ENCODE data around the gene UBE2K. TPM values are rescaled to one million over a fixed set of nuclear protein-coding genes. Genes with fewer than 3 reads are reported as not detected.
"Not testable (repeated sequence)": the region's sequence is repeated elsewhere in the genome, so short reads cannot be mapped to it uniquely, and the experiment has no call there.

The UBE2K gene
- total RNA-seq, 1 experiment from 2014 or later, result 151 TPM

GRCh38 chr4:39792529-39792928 lies 94.6 kb downstream of the UBE2K start:
- Histone ChIP-seq H4K5ac (ENCODE audit: insufficient read length, low read depth, low read length) (no peak overlapping the region), H2BK12ac (ENCODE audit: insufficient read length, low read depth, low read length) (no peak overlapping the region), H3T11ph (ENCODE audit: low read length) (no peak overlapping the region), H2BK120ac (ENCODE audit: low read depth, low read length, poor library complexity, severe bottlenecking) (no peak overlapping the region), H3K14ac (ENCODE audit: insufficient read depth, low read length) (no peak overlapping the region), H3K79me2 (ENCODE audit: insufficient read depth, low read length) (no peaks in the 10 kb centered on the region), H3K4ac (ENCODE audit: low read depth, low read length) (no peak overlapping the region), H3K9me3 (ENCODE audit: control insufficient read depth, low read depth, low read length) (no peaks in the 10 kb centered on the region), H2BK15ac (ENCODE audit: low read depth, low read length) (no peak overlapping the region), H2AK5ac (ENCODE audit: insufficient read length, low read length) (no peak overlapping the region), H3K4me2 (ENCODE audit: insufficient read depth, insufficient read length, low read length) (no peak overlapping the region), H2BK5ac (ENCODE audit: insufficient read length, low read length) (no peak overlapping the region), H4K20me1 (ENCODE audit: control insufficient read depth, insufficient read depth, insufficient read length) (no peaks in the 10 kb centered on the region), H3K23me2 (ENCODE audit: insufficient read length, low read depth, low read length, poor library complexity, severe bottlenecking) (no peaks in the 10 kb centered on the region), H4K8ac (replicated peaks; ENCODE audit: insufficient read length, low read depth, low read length) (no peak overlapping the region), H4K91ac (ENCODE audit: insufficient read length, low read depth, low read length) (no peak overlapping the region), H3K4me1 (ENCODE audit: insufficient read depth, low read length) (no peaks in the 10 kb centered on the region), H2BK20ac (ENCODE audit: low read depth, low read length, poor library complexity, severe bottlenecking) (no peak overlapping the region), H3K79me1 (ENCODE audit: insufficient read depth, low read depth, low read length, poor library complexity, severe bottlenecking) (no peaks in the 10 kb centered on the region), H3K18ac (ENCODE audit: insufficient read length, low read depth, low read length) (no peak overlapping the region), H3K23ac (ENCODE audit: insufficient read length, low read depth, low read length) (no peak overlapping the region), H3K27me3 (ENCODE audit: insufficient read depth, low read length) (no peaks in the 10 kb centered on the region), H3K9ac (ENCODE audit: extremely low read depth, insufficient read length, low read length) (no peak overlapping the region), H3K27ac (ENCODE audit: insufficient read length, low read depth, low read length) (no peak overlapping the region), H2AFZ (ENCODE audit: low read length) (no peak overlapping the region), H3K56ac (ENCODE audit: insufficient read length, low read depth, low read length) (no peak overlapping the region)
- no CpG with 5 or more reads among the region's 3 CpGs for WGBS (ENCODE audit: extremely low coverage, insufficient read length, low lambda C conversion rate)
- no peak overlapping the region for H3K4me3 Mint-ChIP-seq
- H3K9me3 Mint-ChIP-seq, result no peaks in the 10 kb centered on the region; a peak in 1 of 5 replicates
- no peak overlapping the region for H3K27ac Mint-ChIP-seq
- H3K36me3 Mint-ChIP-seq (ENCODE audit: insufficient read depth in 1 of 3, low read depth in 3 of 3), result no peaks in the 10 kb centered on the region
- H3K27me3 Mint-ChIP-seq (ENCODE audit: low read depth), result no peaks in the 10 kb centered on the region
- DNase-seq, result no peak
- no peak for TF ChIP-seq CTCF (conservative IDR thresholded peaks at IDR 0.05)
- H3K4me1 Mint-ChIP-seq, result no peaks in the 10 kb centered on the region; a peak in 1 of 4 replicates

DNA sequence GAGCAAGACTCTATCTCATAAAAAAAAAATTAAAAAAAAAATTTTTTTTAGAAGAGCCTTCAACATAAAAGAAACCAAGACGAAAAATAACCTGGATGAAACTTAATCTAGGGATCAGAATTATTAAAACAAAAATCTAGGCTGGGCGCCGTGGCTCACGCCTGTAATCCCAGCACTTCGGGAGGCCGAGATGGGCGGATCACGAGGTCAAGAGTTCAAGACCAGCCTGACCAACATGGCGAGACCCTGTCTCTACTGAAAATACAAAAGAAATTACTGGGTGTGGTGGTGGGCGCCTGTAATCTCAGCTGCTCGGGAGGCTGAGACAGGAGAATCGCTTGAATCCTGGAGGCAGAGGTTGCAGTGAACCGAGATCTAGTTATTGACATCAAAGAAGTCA lies 95.0 kb downstream of the UBE2K start:
- no CpG with 5 or more reads among the region's 13 CpGs for WGBS (ENCODE audit: extremely low coverage, insufficient read length, low lambda C conversion rate)
- not testable (repeated sequence) for H3T11ph ChIP-seq (ENCODE audit: low read length); H4K8ac ChIP-seq (replicated peaks; ENCODE audit: insufficient read length, low read depth, low read length); H4K91ac ChIP-seq (ENCODE audit: insufficient read length, low read depth, low read length); H3K27ac ChIP-seq (ENCODE audit: insufficient read length, low read depth, low read length); H3K9me3 ChIP-seq (ENCODE audit: control insufficient read depth, low read depth, low read length); H3K56ac ChIP-seq (ENCODE audit: insufficient read length, low read depth, low read length); H3K27me3 ChIP-seq (ENCODE audit: insufficient read depth, low read length); H3K23me2 ChIP-seq (ENCODE audit: insufficient read length, low read depth, low read length, poor library complexity, severe bottlenecking); H3K4me2 ChIP-seq (ENCODE audit: insufficient read depth, insufficient read length, low read length); H4K5ac ChIP-seq (ENCODE audit: insufficient read length, low read depth, low read length); H2BK5ac ChIP-seq (ENCODE audit: insufficient read length, low read length); H3K4me3 Mint-ChIP-seq; H3K4me1 Mint-ChIP-seq; H2AK5ac ChIP-seq (ENCODE audit: insufficient read length, low read length); H4K20me1 ChIP-seq (ENCODE audit: control insufficient read depth, insufficient read depth, insufficient read length); H3K23ac ChIP-seq (ENCODE audit: insufficient read length, low read depth, low read length); H2BK12ac ChIP-seq (ENCODE audit: insufficient read length, low read depth, low read length); H3K4ac ChIP-seq (ENCODE audit: low read depth, low read length); H3K79me2 ChIP-seq (ENCODE audit: insufficient read depth, low read length); H3K36me3 Mint-ChIP-seq (ENCODE audit: insufficient read depth in 1 of 3, low read depth in 3 of 3); H3K79me1 ChIP-seq (ENCODE audit: insufficient read depth, low read depth, low read length, poor library complexity, severe bottlenecking); H2AFZ ChIP-seq (ENCODE audit: low read length); H3K18ac ChIP-seq (ENCODE audit: insufficient read length, low read depth, low read length); H3K27ac Mint-ChIP-seq; DNase-seq; H3K14ac ChIP-seq (ENCODE audit: insufficient read depth, low read length); H2BK20ac ChIP-seq (ENCODE audit: low read depth, low read length, poor library complexity, severe bottlenecking); H3K9ac ChIP-seq (ENCODE audit: extremely low read depth, insufficient read length, low read length); H3K9me3 Mint-ChIP-seq; H3K27me3 Mint-ChIP-seq (ENCODE audit: low read depth); H3K4me1 ChIP-seq (ENCODE audit: insufficient read depth, low read length); H2BK120ac ChIP-seq (ENCODE audit: low read depth, low read length, poor library complexity, severe bottlenecking); H2BK15ac ChIP-seq (ENCODE audit: low read depth, low read length)

Measured in H9 (cell line).